NCI-H2171 treated with DMSO at 0.1 percent for 48 hours (cell line): ENCODE data around the gene FAM83D.

ENCODE experiments used
- DNase-seq: peaks from one replicate; lab custom pipeline; 2025; lab: John Stamatoyannopoulos, UW

FAM83D gene

DNA sequence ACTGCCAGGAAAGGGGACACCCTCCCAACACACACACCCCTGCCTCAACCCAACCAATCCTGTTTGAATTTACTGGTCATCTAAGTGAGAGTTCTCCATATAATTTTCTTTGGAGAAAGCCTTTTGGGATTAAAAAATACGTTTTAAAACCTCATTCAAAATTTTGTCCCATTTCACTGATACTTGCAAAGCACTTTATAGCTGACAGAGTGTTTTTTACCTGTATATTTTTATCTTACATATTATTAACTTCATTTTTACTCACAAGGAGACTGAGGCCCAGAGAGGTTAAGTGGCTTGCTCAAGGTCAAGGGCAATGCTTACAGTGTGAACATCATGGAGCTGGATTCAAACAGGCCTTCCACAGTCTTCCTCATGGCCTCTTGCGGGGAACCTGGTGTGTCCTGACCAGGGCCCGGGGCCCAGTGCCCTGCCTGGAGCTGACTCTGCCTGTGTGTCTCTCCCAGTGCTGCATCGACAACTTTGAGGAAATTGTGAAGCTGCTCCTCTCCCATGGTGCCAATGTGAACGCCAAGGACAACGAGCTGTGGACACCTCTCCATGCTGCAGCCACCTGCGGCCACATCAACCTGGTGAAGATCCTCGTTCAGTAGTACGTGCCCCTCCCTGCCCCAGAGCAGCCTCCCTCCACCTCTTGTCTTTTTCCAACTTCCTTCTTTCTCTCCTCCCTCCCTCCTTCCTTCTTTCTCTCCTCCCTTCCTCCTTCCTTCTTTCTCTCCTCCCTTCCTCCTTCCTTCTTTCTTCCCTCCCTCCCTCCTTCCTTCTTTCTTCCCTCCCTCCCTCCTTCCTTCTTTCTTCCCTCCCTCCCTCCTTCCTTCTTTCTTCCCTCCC, 30.9 kb upstream of the FAM83D start:
- no peak for DNase-seq

GRCh38 chr20:38896009-38896594, 30.1 kb upstream of the FAM83D start:
- DNase-seq: no peak

DNA sequence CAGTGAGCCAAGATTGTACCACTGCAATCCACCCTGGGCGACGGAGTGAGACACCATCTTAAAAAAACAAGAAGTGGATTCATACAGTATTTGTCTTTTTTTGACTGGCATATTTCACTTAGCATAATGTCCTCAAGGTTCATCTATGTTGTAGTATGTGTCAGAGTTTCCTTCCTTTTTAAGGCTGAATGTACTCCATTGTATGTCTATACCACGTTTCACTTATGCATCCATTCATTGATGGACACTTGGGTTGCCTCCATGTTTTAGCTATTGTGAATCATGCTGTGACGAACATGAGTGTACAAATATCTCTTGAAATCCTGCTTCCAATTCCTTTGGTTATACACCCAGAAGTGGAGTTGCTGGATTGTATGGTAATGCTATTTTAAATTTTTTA, 28.9 kb upstream of the FAM83D start:
- DNase-seq: no peak

- DNase-seq: no peak
These were observed 25.6 kb upstream of the FAM83D start for GRCh38 chr20:38900606-38901005.

DNA sequence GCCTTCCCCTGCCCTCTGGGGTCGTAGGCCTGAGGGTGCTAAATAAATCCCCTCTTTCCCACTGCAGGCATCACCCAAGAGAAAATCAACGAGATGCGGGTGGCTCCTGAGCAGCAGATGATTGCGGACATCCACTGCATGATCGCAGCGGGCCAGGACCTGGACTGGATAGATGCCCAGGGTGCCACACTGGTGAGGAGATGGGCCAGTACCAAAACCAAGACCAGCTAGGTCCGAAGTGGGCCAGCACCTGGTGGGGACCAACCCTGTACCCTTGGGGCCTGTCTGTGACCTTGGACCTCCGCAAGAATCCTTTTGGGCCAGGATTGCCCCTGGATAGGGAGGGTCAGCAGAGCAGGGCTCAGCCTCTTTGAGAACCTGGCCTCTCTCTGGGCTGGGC, 23.6 kb upstream of the FAM83D start:
- DNase-seq: no peak

GRCh38 chr20:38903335-38903734, 22.9 kb upstream of the FAM83D start:
- no peak for DNase-seq

- DNase-seq: no peak
These were observed 20.8 kb upstream of the FAM83D start for GRCh38 chr20:38905375-38905774.

GRCh38 chr20:38907918-38908677, 18.1 kb upstream of the FAM83D start:
- no peak for DNase-seq

- DNase-seq: no peak
These were observed 10.9 kb upstream of the FAM83D start for GRCh38 chr20:38915355-38915754.

DNA sequence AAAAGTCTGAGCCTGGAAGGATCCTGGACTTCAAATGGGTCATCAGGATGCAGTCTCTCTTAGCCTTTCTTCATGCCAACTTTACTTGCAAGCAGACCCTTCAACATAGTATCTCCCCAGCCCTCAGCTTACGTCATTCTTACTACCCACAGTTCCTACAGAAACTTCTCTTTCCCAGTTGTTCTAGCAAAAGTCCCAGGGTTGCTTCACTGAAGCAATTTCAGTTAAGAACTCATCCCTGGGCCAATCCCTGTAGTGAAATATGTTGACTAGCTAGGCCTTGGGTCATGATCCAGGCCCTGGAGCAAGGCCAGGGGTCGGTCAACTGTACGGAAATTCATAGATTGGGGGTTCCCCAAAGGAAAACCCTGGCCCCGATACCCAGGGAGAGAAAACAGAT, 8.6 kb upstream of the FAM83D start:
- no peak for DNase-seq

DNA sequence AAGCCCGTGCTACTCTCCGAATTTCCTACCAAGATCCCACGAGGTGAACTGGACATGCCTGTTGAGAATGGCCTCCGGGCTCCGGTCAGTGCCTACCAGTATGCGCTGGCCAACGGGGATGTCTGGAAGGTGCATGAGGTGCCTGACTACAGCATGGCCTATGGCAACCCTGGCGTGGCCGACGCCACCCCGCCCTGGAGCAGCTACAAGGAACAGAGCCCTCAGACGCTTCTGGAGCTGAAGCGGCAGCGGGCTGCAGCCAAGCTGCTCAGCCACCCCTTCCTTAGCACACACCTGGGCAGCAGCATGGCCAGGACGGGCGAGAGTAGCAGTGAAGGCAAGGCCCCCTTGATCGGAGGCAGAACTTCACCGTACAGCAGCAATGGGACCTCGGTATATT, 8.0 kb upstream of the FAM83D start:
- no peak for DNase-seq

DNA sequence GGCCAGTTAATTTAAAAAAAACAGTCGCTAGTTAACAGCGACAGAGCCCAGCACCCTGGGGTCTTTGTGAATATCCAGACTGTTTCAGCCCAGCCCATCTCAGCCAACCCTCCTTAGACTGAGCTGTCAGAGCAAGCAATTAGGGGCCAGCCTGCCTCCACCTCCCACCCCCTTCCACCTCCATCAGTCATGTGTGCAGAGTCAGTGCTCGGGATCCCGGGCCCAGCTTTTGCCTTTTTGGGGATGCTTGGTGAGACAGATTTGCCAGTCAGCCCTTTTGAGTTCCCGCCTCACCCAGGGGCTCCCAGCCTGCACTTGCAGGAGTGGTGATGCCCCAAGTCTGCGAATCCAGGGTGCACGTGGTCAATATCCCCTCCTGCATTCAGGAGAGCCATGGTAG, 6.5 kb upstream of the FAM83D start:
- DNase-seq: no peak

DNA sequence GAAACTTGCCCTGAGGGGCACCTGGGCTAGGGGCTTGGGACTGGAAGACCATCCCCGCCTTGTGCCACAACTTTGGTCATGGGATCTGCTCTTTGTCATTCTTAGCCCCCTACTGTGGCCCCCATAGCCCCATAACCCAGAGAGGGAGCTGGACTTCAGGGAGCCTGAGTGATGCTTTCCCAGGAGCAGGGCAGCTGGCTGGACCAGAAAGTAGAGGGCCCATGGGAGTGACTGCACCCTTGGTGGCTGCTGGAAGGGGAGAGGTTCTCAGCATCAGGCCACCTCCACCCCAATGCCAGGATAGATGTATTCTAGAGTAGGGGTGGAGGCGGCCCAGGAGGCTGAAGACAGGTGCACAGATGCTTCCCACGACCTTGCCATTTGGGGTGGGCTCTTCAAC, 5.8 kb upstream of the FAM83D start:
- no peak for DNase-seq

DNA sequence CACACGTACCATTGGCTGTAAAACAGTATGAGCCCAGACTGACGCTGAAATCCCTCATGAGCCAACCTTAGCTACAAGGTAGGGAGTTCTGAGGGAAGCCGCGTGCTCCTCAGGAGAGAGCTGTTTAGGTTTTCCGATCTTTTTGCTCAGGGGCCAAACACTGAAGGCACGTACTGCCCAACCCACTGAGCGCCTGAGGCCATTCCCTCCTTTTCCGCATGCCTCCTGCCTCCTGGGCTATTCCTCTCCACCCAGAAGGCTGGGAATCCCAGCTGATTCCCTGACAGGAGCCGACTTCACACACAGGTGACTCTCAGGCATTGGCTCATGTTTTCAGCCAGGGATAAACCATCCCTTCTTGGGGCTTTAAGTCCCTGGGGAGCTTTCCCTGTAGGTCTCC, 5.4 kb upstream of the FAM83D start:
- no peak for DNase-seq

- DNase-seq: no peak
These were observed 1.5 kb upstream of the FAM83D start for GRCh38 chr20:38924718-38925117.

DNA sequence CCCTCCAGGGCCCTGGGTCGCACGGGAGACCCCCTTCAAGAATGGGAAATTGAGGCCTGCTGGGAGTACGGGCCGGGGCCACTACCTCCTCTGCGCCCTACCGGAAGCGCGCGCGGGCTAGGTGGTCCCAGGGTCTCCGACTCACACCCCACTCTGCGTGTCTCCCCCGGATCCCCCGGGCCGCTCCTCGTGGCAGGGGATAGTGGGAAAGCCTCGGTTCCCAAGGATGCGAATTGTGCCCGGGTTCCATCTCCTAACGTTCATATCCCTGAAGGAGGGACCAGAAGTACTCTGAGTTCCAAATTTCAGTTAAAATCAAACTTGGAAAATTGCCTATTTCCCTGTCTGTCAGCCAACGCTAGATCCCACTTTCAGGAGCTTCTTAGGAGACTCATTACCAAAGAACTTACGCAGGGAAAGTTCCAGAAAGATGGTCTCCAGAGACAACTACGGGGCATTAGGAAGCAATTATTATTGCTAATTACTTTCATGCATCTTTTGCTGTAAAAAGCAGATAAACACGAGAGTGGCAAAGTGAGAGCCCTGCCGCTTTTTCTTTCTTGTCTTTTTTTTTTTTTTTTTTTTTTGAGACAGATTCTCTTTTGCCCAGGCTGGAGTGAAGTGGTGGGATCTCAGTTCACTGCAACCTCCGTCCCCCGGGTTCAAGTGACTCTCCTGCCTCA, 858 bp downstream of the FAM83D start:
- peak; percentile 31 for DNase-seq

- DNase-seq: no peak
These were observed 1.8 kb downstream of the FAM83D start for GRCh38 chr20:38927902-38928578.

GRCh38 chr20:38930242-38930569, 4.0 kb downstream of the FAM83D start:
- DNase-seq: no peak

DNA sequence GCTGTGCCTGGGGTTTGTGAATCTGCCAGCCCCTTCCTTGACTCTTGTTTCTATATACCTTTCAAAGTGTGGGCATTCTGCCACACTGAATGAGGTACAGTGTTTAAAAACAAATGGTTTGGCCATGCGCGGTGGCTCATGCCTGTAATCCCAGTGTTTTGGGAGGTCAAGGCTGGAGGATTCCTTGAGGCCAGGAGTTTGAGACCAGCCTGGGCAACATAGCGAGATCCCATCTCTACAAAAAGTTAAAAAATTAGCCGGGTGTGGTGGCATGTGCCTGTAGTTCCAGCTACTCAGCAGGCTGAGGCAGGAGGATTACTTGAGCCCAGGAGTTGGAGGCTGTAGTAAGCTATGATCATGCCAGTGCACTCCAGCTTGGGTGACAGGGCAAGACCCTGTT, 5.8 kb downstream of the FAM83D start:
- no peak for DNase-seq

DNA sequence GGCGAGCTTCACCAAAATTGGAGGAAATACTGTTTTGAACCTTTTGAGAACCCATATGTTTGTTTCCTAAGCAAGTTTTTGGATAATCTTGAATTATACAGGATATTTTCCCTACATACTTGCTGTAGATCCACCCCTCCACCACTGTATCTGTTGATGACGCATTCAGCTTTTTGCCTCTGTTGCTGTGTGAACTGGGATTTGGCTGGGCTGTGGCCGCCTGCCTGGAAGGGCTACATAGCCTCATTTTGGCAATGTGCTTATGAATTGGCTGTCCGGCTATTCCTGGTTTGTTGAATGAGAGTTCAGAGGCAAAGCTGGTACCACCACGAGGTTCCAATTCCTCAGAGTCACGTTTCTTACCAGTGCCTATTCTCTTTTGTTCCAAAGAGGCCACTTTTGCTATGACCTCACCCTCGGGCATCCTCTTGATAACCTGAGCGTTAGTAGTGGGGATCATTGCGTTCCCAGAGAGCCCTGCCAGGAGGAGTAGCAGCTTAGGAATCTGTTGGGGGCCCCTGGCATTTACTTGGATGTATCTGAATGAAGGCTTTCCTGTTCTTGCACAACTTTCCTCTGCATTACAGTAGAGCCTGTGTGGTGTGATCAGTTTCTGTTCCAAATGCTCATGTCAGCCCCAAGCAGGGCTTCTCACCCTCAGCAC, 6.4 kb downstream of the FAM83D start:
- DNase-seq: no peak

DNA sequence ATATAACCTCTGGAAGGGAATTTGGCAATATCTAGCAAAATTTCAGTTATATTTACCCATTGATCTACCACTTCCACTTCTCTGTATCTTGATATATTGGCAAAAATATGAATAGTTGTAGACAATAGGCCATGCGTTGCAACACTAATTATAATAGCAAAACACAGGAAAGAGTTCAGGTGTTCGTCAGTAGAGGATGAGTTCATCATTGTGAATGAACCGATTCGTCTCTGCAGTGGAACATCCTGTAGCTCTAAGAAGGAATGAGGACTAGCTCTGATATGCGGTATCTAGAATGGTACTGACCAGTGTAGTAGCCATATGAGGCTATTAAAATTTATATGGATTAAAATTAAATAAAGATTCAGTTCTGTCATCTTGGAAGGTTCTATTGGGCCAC, 8.3 kb downstream of the FAM83D start:
- DNase-seq: no peak

- peak; percentile 3 for DNase-seq
These were observed 9.1 kb downstream of the FAM83D start for GRCh38 chr20:38935285-38935684.
